ENCODE data around the gene DAB1.

Gene DAB1

GRCh38 chr1:57410508-57410907 lies 13.4 kb downstream of the DAB1 start:
- DNase-seq = no peak

GRCh38 chr1:57407928-57408327 lies 15.9 kb downstream of the DAB1 start:
- DNase-seq = no peak

GRCh38 chr1:57406428-57406970 lies 17.4 kb downstream of the DAB1 start:
- no peak for DNase-seq

- DNase-seq = no peak
Measured at GRCh38 chr1:57404884-57405283, 19.0 kb downstream of the DAB1 start.

GRCh38 chr1:57403201-57403600 lies 20.7 kb downstream of the DAB1 start:
- no peak for DNase-seq

GRCh38 chr1:57401671-57402070 lies 22.2 kb downstream of the DAB1 start:
- DNase-seq = no peak

GRCh38 chr1:57400048-57400447 lies 23.8 kb downstream of the DAB1 start:
- DNase-seq = no peak

GRCh38 chr1:57393058-57393584 lies 30.7 kb downstream of the DAB1 start:
- DNase-seq = no peak

GRCh38 chr1:57385336-57385735 lies 38.5 kb downstream of the DAB1 start:
- no peak for DNase-seq

GRCh38 chr1:57384901-57385300 lies 39.0 kb downstream of the DAB1 start:
- DNase-seq = no peak

- DNase-seq = no peak
Measured at GRCh38 chr1:57384284-57384683, 39.6 kb downstream of the DAB1 start.

GRCh38 chr1:57381871-57382270 lies 42.0 kb downstream of the DAB1 start:
- DNase-seq = no peak

GRCh38 chr1:57381426-57381825 lies 42.4 kb downstream of the DAB1 start:
- no peak for DNase-seq

- no peak for DNase-seq
Measured at GRCh38 chr1:57380923-57381322, 42.9 kb downstream of the DAB1 start.

- no peak for DNase-seq
Measured at GRCh38 chr1:57378534-57378933, 45.3 kb downstream of the DAB1 start.

GRCh38 chr1:57377339-57378139 lies 46.3 kb downstream of the DAB1 start:
- DNase-seq = no peak

GRCh38 chr1:57376041-57376440 lies 47.8 kb downstream of the DAB1 start:
- no peak for DNase-seq

GRCh38 chr1:57369889-57370288 lies 54.0 kb downstream of the DAB1 start:
- DNase-seq = no peak

GRCh38 chr1:57367945-57368344 lies 55.9 kb downstream of the DAB1 start:
- no peak for DNase-seq

GRCh38 chr1:57363643-57364042 lies 60.2 kb downstream of the DAB1 start:
- no peak for DNase-seq

GRCh38 chr1:57363165-57363564 lies 60.7 kb downstream of the DAB1 start:
- no peak for DNase-seq

- DNase-seq = no peak
Measured at GRCh38 chr1:57362480-57362879, 61.4 kb downstream of the DAB1 start.

- DNase-seq = no peak
Measured at GRCh38 chr1:57361516-57361915, 62.3 kb downstream of the DAB1 start.

- no peak for DNase-seq
Measured at GRCh38 chr1:57360846-57361407, 62.9 kb downstream of the DAB1 start.
